ENCODE measurements around the gene ITGAX. TPM values are rescaled to one million over a fixed set of nuclear protein-coding genes. Genes with fewer than 3 reads are reported as not detected.

ITGAX gene
- total RNA-seq, 1 donor = not detected

- no peak for DNase-seq (ENCODE audit: low read depth)
- TF ChIP-seq CTCF (IDR thresholded peaks at IDR 0.05; ENCODE audit: insufficient read depth, low read length) = no peak
- H3K4me3 ChIP-seq (ENCODE audit: low read depth, low read length) = no peak overlapping the region
Observed at GRCh38 chr16:31410082-31410481, 55.1 kb downstream of the ITGAX start.

GRCh38 chr16:31411024-31411844 is 56.3 kb downstream of the ITGAX start:
- no peak overlapping the region for H3K4me3 ChIP-seq (ENCODE audit: low read depth, low read length)
- DNase-seq (ENCODE audit: low read depth) = no peak
- TF ChIP-seq CTCF (IDR thresholded peaks at IDR 0.05; ENCODE audit: insufficient read depth, low read length) = no peak

DNA sequence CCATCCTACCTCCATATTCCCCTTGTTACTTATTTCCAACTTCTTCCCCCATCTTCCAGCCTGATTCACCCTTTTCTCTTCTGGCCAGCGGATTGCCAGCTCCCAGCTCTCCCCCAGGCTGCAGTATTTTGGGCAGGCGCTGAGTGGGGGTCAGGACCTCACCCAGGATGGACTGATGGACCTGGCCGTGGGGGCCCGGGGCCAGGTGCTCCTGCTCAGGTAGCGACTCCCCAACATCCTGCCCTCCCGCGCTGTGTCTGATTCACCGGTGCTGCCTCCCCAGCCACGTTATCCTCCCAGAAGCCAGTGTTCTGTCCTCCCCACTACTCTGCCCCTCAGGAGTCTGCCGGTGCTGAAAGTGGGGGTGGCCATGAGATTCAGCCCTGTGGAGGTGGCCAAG is 57.8 kb downstream of the ITGAX start:
- TF ChIP-seq CTCF (IDR thresholded peaks at IDR 0.05; ENCODE audit: insufficient read depth, low read length) = no peak
- DNase-seq (ENCODE audit: low read depth) = no peak
- no peak overlapping the region for H3K4me3 ChIP-seq (ENCODE audit: low read depth, low read length)

GRCh38 chr16:31413381-31413780 is 58.4 kb downstream of the ITGAX start:
- TF ChIP-seq CTCF (IDR thresholded peaks at IDR 0.05; ENCODE audit: insufficient read depth, low read length) = no peak
- no peak overlapping the region for H3K4me3 ChIP-seq (ENCODE audit: low read depth, low read length)
- DNase-seq (ENCODE audit: low read depth) = no peak

GRCh38 chr16:31413943-31414342 is 59.0 kb downstream of the ITGAX start:
- TF ChIP-seq CTCF (IDR thresholded peaks at IDR 0.05; ENCODE audit: insufficient read depth, low read length) = no peak
- no peak overlapping the region for H3K4me3 ChIP-seq (ENCODE audit: low read depth, low read length)

GRCh38 chr16:31414706-31415105 is 59.7 kb downstream of the ITGAX start:
- H3K4me3 ChIP-seq (ENCODE audit: low read depth, low read length) = no peak overlapping the region
- no peak for TF ChIP-seq CTCF (IDR thresholded peaks at IDR 0.05; ENCODE audit: insufficient read depth, low read length)
- no peak for DNase-seq (ENCODE audit: low read depth)

More at GRCh38 chr16:31413943-31414342, 59.0 kb downstream of the ITGAX start:
- no peak for DNase-seq (ENCODE audit: low read depth)

Measured in fibroblast of the aortic adventitia (primary cell).